Measurements from ENCODE around the gene HDAC6. TPM values are rescaled to one million over a fixed set of nuclear protein-coding genes. Genes with fewer than 3 reads are reported as not detected.

Gene HDAC6
- total RNA-seq, 1 donor, result 33.7 TPM

- no peak overlapping the region for H3K4me3 ChIP-seq (ENCODE audit: low read depth, low read length)
- no peak for TF ChIP-seq CTCF (IDR thresholded peaks at IDR 0.05; ENCODE audit: insufficient read depth, low read length)
- DNase-seq (ENCODE audit: low read depth), result no peak
Measured at GRCh38 chrX:48789366-48790220, 12.3 kb upstream of the HDAC6 start.

- no peak overlapping the region for H3K4me3 ChIP-seq (ENCODE audit: low read depth, low read length)
- no peak for DNase-seq (ENCODE audit: low read depth)
- no peak for TF ChIP-seq CTCF (IDR thresholded peaks at IDR 0.05; ENCODE audit: insufficient read depth, low read length)
Measured at GRCh38 chrX:48790477-48790876, 11.4 kb upstream of the HDAC6 start.

GRCh38 chrX:48791063-48791820 lies 10.6 kb upstream of the HDAC6 start:
- H3K4me3 ChIP-seq (ENCODE audit: low read depth, low read length), result no peak overlapping the region
- no peak for DNase-seq (ENCODE audit: low read depth)
- no peak for TF ChIP-seq CTCF (IDR thresholded peaks at IDR 0.05; ENCODE audit: insufficient read depth, low read length)

- DNase-seq (ENCODE audit: low read depth), result no peak
- no peak for TF ChIP-seq CTCF (IDR thresholded peaks at IDR 0.05; ENCODE audit: insufficient read depth, low read length)
Measured at GRCh38 chrX:48792219-48792618, 9.6 kb upstream of the HDAC6 start.

GRCh38 chrX:48793935-48794334 lies 7.9 kb upstream of the HDAC6 start:
- no peak for DNase-seq (ENCODE audit: low read depth)
- no peak overlapping the region for H3K4me3 ChIP-seq (ENCODE audit: low read depth, low read length)
- TF ChIP-seq CTCF (IDR thresholded peaks at IDR 0.05; ENCODE audit: insufficient read depth, low read length), result no peak

More at GRCh38 chrX:48792219-48792618, 9.6 kb upstream of the HDAC6 start:
- H3K4me3 ChIP-seq (ENCODE audit: low read depth, low read length), result no peak overlapping the region

- no peak for TF ChIP-seq CTCF (IDR thresholded peaks at IDR 0.05; ENCODE audit: insufficient read depth, low read length)
- no peak for DNase-seq (ENCODE audit: low read depth)
- H3K4me3 ChIP-seq (ENCODE audit: low read depth, low read length), result no peak overlapping the region
Measured at GRCh38 chrX:48794340-48794910, 7.4 kb upstream of the HDAC6 start.

Measured in fibroblast of the aortic adventitia (primary cell).